ENCODE data around the gene ID2. TPM values are rescaled to one million over a fixed set of nuclear protein-coding genes. Genes with fewer than 3 reads are reported as not detected.

The ID2 gene
- total RNA-seq, 3 donors from 2014 or later: 240 to 305 (median 260) TPM

DNA sequence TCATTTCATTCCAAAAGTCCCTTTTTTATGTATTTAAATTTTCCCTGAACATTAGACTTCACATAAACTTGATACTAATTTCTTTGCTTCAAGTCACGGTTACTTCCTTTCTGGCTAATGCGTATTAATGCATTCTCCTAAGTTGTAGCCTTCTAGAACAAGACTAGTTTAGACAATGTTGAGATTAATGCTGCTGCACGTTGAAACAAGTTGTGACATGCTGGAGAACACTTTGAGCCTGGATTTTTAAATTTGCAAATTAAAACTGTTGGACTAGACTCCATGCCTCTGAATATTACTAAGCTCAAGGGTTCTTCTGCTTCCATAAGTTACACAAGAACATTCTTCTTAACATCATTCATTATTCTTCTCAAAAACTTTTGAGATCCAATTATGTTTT is 29.1 kb downstream of the ID2 start:
- Histone ChIP-seq H3K4me1 (no peaks in the 10 kb centered on the region), H3K27me3 (no peaks in the 10 kb centered on the region), H3K9me3 (no peaks in the 10 kb centered on the region), H3K4me3 (no peak overlapping the region), H3K27ac (no peak overlapping the region), H3K36me3 (no peaks in the 10 kb centered on the region)
- no peak for DNase-seq (ENCODE audit: low spot score in 2 of 2)
- intact Hi-C loops (cut with DNase I; ENCODE audit: low total_unique reads): no loop called here
- no peak for TF ChIP-seq POLR2AphosphoS5 (IDR thresholded peaks at IDR 0.05)
- TF ChIP-seq, protein P1, sequence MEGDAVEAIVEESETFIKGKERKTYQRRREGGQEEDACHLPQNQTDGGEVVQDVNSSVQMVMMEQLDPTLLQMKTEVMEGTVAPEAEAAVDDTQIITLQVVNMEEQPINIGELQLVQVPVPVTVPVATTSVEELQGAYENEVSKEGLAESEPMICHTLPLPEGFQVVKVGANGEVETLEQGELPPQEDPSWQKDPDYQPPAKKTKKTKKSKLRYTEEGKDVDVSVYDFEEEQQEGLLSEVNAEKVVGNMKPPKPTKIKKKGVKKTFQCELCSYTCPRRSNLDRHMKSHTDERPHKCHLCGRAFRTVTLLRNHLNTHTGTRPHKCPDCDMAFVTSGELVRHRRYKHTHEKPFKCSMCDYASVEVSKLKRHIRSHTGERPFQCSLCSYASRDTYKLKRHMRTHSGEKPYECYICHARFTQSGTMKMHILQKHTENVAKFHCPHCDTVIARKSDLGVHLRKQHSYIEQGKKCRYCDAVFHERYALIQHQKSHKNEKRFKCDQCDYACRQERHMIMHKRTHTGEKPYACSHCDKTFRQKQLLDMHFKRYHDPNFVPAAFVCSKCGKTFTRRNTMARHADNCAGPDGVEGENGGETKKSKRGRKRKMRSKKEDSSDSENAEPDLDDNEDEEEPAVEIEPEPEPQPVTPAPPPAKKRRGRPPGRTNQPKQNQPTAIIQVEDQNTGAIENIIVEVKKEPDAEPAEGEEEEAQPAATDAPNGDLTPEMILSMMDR (IDR thresholded peaks at IDR 0.05): no peak
- TF ChIP-seq POLR2A (IDR thresholded peaks at IDR 0.05): no peak

DNA sequence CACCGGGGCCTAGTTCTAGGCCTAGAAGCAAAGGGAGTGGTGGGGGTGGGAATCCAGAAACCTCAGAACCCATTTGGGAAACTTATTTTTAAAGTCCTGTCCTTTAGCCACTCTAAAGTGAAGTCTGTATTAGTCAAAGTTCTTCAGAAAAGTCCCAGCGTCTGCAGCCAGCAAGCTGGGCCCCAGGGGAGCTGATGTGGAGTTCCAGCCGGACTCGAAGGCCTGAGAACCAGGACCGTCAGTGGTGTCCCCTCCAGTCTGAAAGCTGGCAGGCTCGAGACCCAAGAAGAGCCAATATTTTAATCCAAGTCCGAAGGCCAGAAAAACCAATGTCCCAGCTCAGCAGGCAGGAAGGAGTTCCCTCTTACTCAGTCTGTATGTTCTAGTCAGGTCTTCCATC is 32.4 kb downstream of the ID2 start:
- Histone ChIP-seq H3K27ac (no peak overlapping the region), H3K27me3 (no peaks in the 10 kb centered on the region), H3K9me3 (no peaks in the 10 kb centered on the region), H3K36me3 (no peaks in the 10 kb centered on the region), H3K4me1 (no peaks in the 10 kb centered on the region), H3K4me3 (no peak overlapping the region)
- intact Hi-C loops (cut with DNase I; ENCODE audit: low total_unique reads): no loop called here
- TF ChIP-seq, protein P1 (IDR thresholded peaks at IDR 0.05): no peak
- TF ChIP-seq POLR2A (IDR thresholded peaks at IDR 0.05): no peak
- TF ChIP-seq POLR2AphosphoS5 (IDR thresholded peaks at IDR 0.05): no peak
- no peak for DNase-seq (ENCODE audit: low spot score in 2 of 2)

DNA sequence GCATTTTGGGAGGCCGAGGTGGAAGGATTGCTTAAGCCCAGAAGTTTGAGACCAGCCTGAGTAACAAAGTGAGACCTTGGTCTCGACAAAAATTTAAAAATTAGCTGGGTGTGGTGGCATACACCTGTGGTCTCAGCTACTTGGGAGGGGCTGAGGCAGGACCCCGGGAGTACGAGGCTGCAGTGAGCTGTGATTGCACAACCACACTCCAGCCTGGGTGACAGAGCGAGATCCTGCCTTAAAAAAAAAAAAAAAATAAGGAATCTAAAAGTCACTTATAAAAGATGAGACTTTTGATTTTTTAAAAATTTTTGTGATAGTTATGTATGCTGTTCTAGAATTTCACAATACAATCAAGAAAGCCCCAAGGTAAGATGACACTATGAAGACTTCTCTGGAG is 33.1 kb downstream of the ID2 start:
- intact Hi-C loops (cut with DNase I; ENCODE audit: low total_unique reads): no loop called here
- Histone ChIP-seq H3K27me3 (no peaks in the 10 kb centered on the region), H3K36me3 (no peaks in the 10 kb centered on the region), H3K9me3 (no peaks in the 10 kb centered on the region), H3K4me1 (no peaks in the 10 kb centered on the region), H3K27ac (no peak overlapping the region), H3K4me3 (no peak overlapping the region)
- TF ChIP-seq POLR2A (IDR thresholded peaks at IDR 0.05) (no peak), POLR2AphosphoS5 (IDR thresholded peaks at IDR 0.05) (no peak)
- TF ChIP-seq, protein P1 (IDR thresholded peaks at IDR 0.05): no peak
- DNase-seq (ENCODE audit: low spot score in 2 of 2): no peak

DNA sequence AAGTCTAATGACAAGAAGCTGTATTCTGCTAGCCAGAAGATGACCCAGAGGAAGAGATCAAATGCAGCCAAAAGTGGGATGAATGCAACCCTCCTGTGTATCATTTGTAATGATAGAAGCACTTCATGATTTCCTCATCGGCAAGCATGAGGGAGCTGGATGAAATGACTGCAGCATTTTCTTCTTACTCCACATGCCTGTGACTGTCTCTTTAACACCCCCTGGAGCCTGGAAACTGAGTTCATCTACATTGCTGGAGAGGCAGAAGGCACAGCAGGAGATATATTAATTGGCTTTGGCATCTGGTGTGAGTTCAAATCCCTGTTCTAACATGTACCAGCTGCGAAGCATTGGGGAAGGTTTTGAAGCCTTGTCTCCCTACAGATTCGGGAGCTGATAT is 37.7 kb downstream of the ID2 start:
- intact Hi-C loops (cut with DNase I; ENCODE audit: low total_unique reads): no loop called here

DNA sequence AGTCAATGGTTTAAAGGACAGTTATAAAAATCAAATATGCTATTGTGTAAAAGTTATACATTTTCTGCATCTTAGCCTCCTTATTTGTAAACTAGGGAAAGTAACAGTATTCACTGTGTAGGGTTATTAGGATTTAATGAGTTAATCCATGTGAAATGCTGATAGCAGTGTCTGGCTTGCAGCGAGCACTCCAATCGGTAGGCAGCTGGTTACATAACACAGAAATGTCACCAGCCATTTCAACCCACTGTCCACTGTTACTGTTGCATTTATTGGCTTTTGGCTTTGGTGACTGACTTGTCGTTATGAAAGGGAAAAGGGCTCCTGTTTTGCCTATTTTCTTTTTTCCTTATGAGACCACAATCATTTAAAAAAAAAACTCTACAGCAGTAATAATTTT is 38.9 kb downstream of the ID2 start:
- Histone ChIP-seq H3K9me3 (no peaks in the 10 kb centered on the region), H3K36me3 (no peaks in the 10 kb centered on the region), H3K4me3 (no peak overlapping the region), H3K4me1 (no peaks in the 10 kb centered on the region), H3K27me3 (no peaks in the 10 kb centered on the region), H3K27ac (no peak overlapping the region)
- TF ChIP-seq, protein P1 (IDR thresholded peaks at IDR 0.05): no peak
- TF ChIP-seq POLR2AphosphoS5 (IDR thresholded peaks at IDR 0.05) (no peak), POLR2A (IDR thresholded peaks at IDR 0.05) (no peak)
- DNase-seq (ENCODE audit: low spot score in 2 of 2): no peak
- intact Hi-C loops (cut with DNase I; ENCODE audit: low total_unique reads): no loop called here

More for the DNA sequence above, 37.7 kb downstream of the ID2 start:
- no peak overlapping the region for H3K27ac ChIP-seq
- H3K4me1 ChIP-seq: no peaks in the 10 kb centered on the region
- no peak for TF ChIP-seq POLR2AphosphoS5 (IDR thresholded peaks at IDR 0.05)
- TF ChIP-seq, protein P1 (IDR thresholded peaks at IDR 0.05): no peak
- TF ChIP-seq POLR2A (IDR thresholded peaks at IDR 0.05): no peak
- H3K36me3 ChIP-seq: no peaks in the 10 kb centered on the region
- no peaks in the 10 kb centered on the region for H3K27me3 ChIP-seq
- H3K9me3 ChIP-seq: no peaks in the 10 kb centered on the region
- no peak overlapping the region for H3K4me3 ChIP-seq
- DNase-seq (ENCODE audit: low spot score in 2 of 2): no peak

All from breast epithelium (tissue), 4 donors.